Ishikawa (cell line): ENCODE data around the gene NCOA1.

Experiments
- CEBPB ChIP-seq: IDR thresholded peaks from 2 replicates; pipeline ENCODE4 v1.6.1; 2012
- CREB1 ChIP-seq: IDR thresholded peaks from 2 replicates; pipeline ENCODE4 v1.6.1; 2012; ENCODE audit warnings: low read depth
- EGR1 ChIP-seq: IDR thresholded peaks from 2 replicates; pipeline ENCODE4 v1.6.1; 2012
- EP300 ChIP-seq: IDR thresholded peaks from 2 replicates; pipeline ENCODE4 v1.6.1; 2012; ENCODE audit warnings: borderline replicate concordance
- FOXM1 ChIP-seq: IDR thresholded peaks from 2 replicates; pipeline ENCODE4 v1.6.1; 2012; ENCODE audit warnings: low read depth, borderline replicate concordance
- NFIC ChIP-seq: IDR thresholded peaks from 2 replicates; pipeline ENCODE4 v1.6.1; 2012
- RAD21 ChIP-seq: IDR thresholded peaks from 2 replicates; pipeline ENCODE4 v1.6.1; 2012; ENCODE audit warnings: low read depth
- TAF1 ChIP-seq: IDR thresholded peaks from 2 replicates; pipeline ENCODE4 v1.6.1; 2012; ENCODE audit warnings: low read depth, mild to moderate bottlenecking
- TCF12 ChIP-seq: IDR thresholded peaks from 2 replicates; pipeline ENCODE4 v1.6.1; 2012; ENCODE audit warnings: low read depth
- TEAD4 ChIP-seq: IDR thresholded peaks from 2 replicates; pipeline ENCODE4 v1.6.1; 2012
- YY1 ChIP-seq: IDR thresholded peaks from 2 replicates; pipeline ENCODE4 v1.6.1; 2012; ENCODE audit warnings: low read depth
- ZBTB7A ChIP-seq: IDR thresholded peaks from 2 replicates; pipeline ENCODE4 v1.6.1; 2012; ENCODE audit warnings: low read depth
- TF ChIP-seq, protein P1 (sequence below): IDR thresholded peaks from 2 replicates; pipeline ENCODE4 v1.6.1; 2012
- TF ChIP-seq, protein P2 (sequence below): IDR thresholded peaks from 2 replicates; pipeline ENCODE4 v1.6.1; 2012; ENCODE audit warnings: low read depth, mild to moderate bottlenecking
- TF ChIP-seq, protein P3 (sequence below): IDR thresholded peaks from 2 replicates; pipeline ENCODE4 v1.6.1; 2012

NCOA1 gene

DNA sequence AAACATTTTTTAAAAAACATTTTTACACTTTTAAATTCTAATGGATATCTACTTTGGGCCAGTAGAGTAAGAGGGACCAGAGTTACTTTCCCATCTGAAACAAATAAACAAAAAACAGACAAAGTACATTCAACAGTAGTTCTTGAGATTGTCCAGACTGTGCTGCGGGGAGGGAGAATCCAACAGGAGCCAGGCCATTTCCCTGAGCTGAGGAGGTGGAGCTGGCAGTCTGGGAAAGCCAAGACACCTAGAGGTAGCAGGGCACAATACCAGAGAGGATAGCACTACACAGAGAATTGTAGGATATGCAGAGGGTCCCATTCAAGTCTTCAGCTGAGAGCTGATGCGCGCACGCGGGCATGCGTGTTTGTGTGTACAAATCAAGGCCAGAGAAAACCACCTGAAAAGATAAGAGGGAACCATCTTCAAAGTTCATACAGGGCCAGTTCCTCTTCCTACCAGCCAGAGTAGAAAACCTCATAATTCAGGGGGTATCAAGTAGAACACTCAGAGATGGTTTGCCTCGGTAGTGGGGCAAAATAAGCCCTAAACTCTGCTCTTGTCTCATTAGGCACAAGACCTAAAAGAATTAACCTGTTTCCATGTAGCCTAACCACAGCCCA lies 258.1 kb downstream of the NCOA1 start:
- TF ChIP-seq, protein P1, sequence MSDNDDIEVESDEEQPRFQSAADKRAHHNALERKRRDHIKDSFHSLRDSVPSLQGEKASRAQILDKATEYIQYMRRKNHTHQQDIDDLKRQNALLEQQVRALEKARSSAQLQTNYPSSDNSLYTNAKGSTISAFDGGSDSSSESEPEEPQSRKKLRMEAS = no peak
- TF ChIP-seq CEBPB (no peak), CREB1 (no peak), YY1 (no peak), TCF12 (no peak), TEAD4 (no peak), EGR1 (no peak), RAD21 (no peak), EP300 (no peak), FOXM1 (no peak), TAF1 (no peak)
- TF ChIP-seq, protein P2, sequence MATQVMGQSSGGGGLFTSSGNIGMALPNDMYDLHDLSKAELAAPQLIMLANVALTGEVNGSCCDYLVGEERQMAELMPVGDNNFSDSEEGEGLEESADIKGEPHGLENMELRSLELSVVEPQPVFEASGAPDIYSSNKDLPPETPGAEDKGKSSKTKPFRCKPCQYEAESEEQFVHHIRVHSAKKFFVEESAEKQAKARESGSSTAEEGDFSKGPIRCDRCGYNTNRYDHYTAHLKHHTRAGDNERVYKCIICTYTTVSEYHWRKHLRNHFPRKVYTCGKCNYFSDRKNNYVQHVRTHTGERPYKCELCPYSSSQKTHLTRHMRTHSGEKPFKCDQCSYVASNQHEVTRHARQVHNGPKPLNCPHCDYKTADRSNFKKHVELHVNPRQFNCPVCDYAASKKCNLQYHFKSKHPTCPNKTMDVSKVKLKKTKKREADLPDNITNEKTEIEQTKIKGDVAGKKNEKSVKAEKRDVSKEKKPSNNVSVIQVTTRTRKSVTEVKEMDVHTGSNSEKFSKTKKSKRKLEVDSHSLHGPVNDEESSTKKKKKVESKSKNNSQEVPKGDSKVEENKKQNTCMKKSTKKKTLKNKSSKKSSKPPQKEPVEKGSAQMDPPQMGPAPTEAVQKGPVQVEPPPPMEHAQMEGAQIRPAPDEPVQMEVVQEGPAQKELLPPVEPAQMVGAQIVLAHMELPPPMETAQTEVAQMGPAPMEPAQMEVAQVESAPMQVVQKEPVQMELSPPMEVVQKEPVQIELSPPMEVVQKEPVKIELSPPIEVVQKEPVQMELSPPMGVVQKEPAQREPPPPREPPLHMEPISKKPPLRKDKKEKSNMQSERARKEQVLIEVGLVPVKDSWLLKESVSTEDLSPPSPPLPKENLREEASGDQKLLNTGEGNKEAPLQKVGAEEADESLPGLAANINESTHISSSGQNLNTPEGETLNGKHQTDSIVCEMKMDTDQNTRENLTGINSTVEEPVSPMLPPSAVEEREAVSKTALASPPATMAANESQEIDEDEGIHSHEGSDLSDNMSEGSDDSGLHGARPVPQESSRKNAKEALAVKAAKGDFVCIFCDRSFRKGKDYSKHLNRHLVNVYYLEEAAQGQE = no peak
- TF ChIP-seq, protein P3, sequence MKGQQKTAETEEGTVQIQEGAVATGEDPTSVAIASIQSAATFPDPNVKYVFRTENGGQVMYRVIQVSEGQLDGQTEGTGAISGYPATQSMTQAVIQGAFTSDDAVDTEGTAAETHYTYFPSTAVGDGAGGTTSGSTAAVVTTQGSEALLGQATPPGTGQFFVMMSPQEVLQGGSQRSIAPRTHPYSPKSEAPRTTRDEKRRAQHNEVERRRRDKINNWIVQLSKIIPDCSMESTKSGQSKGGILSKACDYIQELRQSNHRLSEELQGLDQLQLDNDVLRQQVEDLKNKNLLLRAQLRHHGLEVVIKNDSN = no peak

DNA sequence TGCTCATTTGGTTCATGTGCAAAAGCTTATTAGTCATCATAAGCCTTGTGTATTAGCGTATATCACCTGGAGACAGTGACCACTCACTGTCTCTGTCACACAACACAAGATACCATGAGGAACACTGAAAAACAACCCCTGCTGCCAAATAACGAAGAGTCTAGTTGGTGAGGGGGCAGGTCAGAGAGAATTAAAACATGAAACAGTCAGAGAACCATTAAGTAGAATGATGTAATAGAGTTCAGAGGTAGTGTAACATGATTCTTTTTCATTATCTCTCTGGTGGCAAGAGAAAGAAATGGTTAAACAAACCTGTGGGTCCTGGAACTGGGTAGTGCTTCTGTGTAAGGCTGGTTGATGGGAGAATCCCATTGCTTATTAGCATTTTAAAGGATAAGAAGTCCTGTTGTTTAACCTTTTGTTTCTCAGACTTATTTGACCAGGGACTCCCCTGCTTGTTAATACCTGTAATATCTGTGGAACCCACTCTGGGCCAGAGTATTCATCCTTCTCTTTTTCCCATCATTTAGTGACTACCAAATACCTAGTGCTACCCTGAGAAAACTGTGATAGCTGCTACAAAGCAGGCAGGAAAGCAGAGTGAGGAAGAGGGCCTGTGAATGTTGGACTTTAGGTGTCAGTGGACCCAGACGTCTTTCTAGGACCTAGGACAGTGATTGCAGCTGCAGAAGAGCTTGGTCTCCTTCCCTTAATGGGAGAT lies 264.1 kb downstream of the NCOA1 start:
- TF ChIP-seq TAF1 (no peak), EP300 (no peak), ZBTB7A (no peak), NFIC (no peak), CEBPB (no peak), TEAD4 (no peak), CREB1 (no peak), FOXM1 (no peak), EGR1 (no peak), YY1 (no peak), TCF12 (no peak), RAD21 (no peak)
- TF ChIP-seq, protein P2 = no peak
- TF ChIP-seq, protein P3 = no peak
- TF ChIP-seq, protein P1 = no peak

DNA sequence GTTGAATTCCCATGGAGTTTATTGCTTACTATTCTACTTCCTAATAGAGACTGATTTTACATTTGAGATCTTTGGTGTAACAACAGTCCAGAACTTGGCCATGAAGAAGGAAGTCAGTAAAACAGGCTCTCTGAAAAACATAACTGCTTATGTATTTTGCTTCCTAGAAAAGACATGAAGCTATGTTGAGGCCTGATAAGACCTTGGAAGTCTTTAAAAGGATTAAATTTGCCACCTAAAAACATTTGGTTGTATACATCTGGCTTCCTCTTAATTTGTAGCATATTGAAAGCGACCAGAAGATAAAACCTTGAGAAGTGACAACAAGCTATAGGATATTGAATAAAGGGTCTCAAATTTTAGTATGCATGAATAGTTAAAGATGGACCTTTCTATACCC lies 265.7 kb downstream of the NCOA1 start:
- TF ChIP-seq, protein P2 = no peak

DNA sequence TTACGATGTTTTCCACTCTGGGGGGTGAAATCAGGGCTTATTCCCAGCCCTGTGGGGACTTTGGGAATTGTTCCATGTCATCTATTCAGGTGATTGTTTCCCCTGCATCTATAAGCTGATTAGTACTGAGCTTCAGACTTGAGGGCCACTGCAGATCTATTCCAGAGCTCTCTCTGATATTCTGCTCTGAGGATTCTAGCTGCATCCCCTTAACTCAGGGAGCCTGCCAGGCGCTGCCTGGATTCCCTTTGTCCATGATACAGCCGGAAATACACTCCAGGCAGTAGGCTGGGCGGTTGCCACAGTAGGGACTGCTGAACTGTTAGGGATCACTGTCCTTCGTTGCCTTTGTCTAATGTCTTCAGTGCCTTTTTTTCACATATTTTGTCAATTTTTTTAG lies 270.8 kb downstream of the NCOA1 start:
- TF ChIP-seq TAF1 = no peak
- TF ChIP-seq CREB1 = no peak
- no peak for TF ChIP-seq EGR1
- no peak for TF ChIP-seq TCF12
- no peak for TF ChIP-seq RAD21
- TF ChIP-seq, protein P3 = no peak
- TF ChIP-seq EP300 = no peak
- no peak for TF ChIP-seq NFIC
- TF ChIP-seq, protein P2 = no peak
- no peak for TF ChIP-seq TEAD4
- no peak for TF ChIP-seq CEBPB
- TF ChIP-seq YY1 = no peak
- TF ChIP-seq, protein P1 = no peak
